ENCODE measurements around the gene KIF6. TPM values are rescaled to one million over a fixed set of nuclear protein-coding genes. Genes with fewer than 3 reads are reported as not detected.

KIF6 gene
- polyA plus RNA-seq, 1 donor (not counting 4 experiments of a cell fraction or from before 2014, with no cell fraction given) = 0.14 TPM

DNA sequence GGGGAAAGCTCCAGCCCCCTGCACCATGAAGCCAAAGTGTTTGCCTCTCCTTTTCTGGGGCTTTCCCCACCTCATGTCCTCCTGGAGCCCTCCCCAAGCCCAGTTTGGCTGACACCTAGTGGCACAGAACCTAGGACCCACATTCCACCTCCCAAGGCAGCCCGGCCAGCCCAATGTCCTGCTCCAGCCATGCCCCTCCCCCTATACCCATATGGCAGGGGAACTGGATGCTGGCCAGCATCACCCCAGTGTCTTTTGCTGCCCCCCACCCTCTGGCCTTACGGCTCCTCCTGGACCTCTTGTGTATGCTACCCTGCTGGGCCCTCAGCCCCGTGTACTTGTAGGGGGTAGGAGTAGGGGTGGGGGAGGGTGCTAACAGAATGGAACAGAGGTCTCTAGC, 170.1 kb downstream of the KIF6 start:
- no peak for DNase-seq (ENCODE audit: low read depth, low spot score)
- Histone ChIP-seq H3K4me1 (ENCODE audit: control insufficient read depth, extremely low read depth, insufficient read depth, low read length) (no peaks in the 10 kb centered on the region), H2AFZ (ENCODE audit: control insufficient read depth, low read length) (no peak overlapping the region), H3K79me2 (ENCODE audit: control insufficient read depth, insufficient read depth, low read length) (no peaks in the 10 kb centered on the region), H3K9me3 (ENCODE audit: control insufficient read depth, low read depth, low read length) (no peaks in the 10 kb centered on the region), H3K4me2 (ENCODE audit: control insufficient read depth, extremely low read depth, insufficient read depth, low read depth, low read length) (no peak overlapping the region), H3K9me1 (ENCODE audit: control insufficient read depth, extremely low read depth, insufficient read depth, low read length) (no peaks in the 10 kb centered on the region), H3K27ac (ENCODE audit: control insufficient read depth, insufficient read depth, low read length) (no peak overlapping the region), H3K9ac (ENCODE audit: control insufficient read depth, extremely low read depth, insufficient read depth, low read length) (no peak overlapping the region), H4K20me1 (ENCODE audit: control insufficient read depth, extremely low read depth, insufficient read depth, low read length) (no peaks in the 10 kb centered on the region), H3K36me3 (ENCODE audit: control insufficient read depth in 2 of 2, extremely low read depth in 1 of 2, insufficient read depth in 2 of 2, low read length in 2 of 2) (no peaks in the 10 kb centered on the region), H3K27me3 (ENCODE audit: control insufficient read depth, extremely low read depth, insufficient read depth, low read length) (no peaks in the 10 kb centered on the region), H3K4me3 (ENCODE audit: control insufficient read depth in 2 of 3, extremely low read depth in 1 of 3, insufficient read depth in 2 of 3, low read depth in 1 of 3, low read length in 3 of 3) (no peak overlapping the region)
- dilution Hi-C loops (cut with MboI; ENCODE audit: extremely low pct_ligation_motif_present, low sequenced_read_pairs) = no loop called here
- TF ChIP-seq EZH2 (IDR thresholded peaks at IDR 0.05; ENCODE audit: low read length) = no peak
- TF ChIP-seq, protein P1, sequence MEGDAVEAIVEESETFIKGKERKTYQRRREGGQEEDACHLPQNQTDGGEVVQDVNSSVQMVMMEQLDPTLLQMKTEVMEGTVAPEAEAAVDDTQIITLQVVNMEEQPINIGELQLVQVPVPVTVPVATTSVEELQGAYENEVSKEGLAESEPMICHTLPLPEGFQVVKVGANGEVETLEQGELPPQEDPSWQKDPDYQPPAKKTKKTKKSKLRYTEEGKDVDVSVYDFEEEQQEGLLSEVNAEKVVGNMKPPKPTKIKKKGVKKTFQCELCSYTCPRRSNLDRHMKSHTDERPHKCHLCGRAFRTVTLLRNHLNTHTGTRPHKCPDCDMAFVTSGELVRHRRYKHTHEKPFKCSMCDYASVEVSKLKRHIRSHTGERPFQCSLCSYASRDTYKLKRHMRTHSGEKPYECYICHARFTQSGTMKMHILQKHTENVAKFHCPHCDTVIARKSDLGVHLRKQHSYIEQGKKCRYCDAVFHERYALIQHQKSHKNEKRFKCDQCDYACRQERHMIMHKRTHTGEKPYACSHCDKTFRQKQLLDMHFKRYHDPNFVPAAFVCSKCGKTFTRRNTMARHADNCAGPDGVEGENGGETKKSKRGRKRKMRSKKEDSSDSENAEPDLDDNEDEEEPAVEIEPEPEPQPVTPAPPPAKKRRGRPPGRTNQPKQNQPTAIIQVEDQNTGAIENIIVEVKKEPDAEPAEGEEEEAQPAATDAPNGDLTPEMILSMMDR (optimal IDR thresholded peaks at IDR 0.05 in 1 of 3, IDR thresholded peaks at IDR 0.05 in 1 of 3, conservative IDR thresholded peaks at IDR 0.05 in 1 of 3; ENCODE audit: extremely low read depth in 1 of 3, insufficient read depth in 2 of 3, low read length in 3 of 3) = no peak
- no peak for FAIRE-seq

DNA sequence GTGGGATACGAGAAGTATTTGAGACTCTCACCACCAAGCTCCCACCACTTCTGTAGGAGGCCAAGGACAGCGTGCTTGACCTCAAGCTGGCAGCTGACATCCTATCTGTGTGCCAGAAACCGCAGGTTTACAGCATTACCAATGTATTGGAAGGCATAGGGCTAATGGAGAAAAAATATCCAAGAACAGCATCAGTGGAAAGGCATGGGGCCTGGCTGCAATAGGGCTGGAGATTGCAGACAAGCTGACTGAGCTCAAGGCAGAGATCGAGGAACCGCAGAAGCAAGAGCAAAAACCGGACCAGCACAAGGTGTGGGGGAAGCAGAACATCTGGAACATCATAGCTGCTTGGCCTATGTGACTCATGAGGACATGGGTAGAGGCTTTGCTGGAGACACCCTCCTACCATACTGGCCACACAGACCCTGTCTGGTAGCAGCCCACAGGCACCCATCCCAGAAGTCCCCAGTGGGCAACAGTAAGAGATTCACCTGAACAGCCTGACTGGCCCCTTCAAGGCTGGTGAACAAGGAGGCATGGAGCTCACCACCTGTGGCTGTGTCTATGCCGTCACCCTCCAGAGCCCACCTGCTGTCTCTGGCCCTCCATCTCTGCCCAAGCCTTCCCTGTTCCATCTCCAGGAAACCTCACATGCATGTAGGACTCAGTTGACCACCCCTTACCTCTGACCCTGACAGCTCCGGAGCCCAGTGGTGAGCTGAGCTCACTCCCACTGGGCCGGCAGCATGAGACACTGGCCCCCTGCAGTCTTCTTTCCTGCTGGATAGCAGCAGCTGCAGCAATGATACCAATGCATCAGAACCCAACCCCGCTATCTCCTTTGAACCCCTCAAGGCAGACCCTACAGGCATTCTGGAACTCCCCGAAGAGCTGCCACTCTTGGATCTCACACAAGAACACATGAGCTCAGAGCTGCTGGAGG, 171.1 kb downstream of the KIF6 start:
- dilution Hi-C loops (cut with MboI; ENCODE audit: extremely low pct_ligation_motif_present, low sequenced_read_pairs) = no loop called here
- Histone ChIP-seq H3K4me2 (ENCODE audit: control insufficient read depth, extremely low read depth, insufficient read depth, low read depth, low read length) (no peak overlapping the region), H3K27ac (ENCODE audit: control insufficient read depth, insufficient read depth, low read length) (no peak overlapping the region), H3K36me3 (ENCODE audit: control insufficient read depth in 2 of 2, extremely low read depth in 1 of 2, insufficient read depth in 2 of 2, low read length in 2 of 2) (no peaks in the 10 kb centered on the region), H3K9ac (ENCODE audit: control insufficient read depth, extremely low read depth, insufficient read depth, low read length) (no peak overlapping the region), H3K4me3 (ENCODE audit: control insufficient read depth in 2 of 3, extremely low read depth in 1 of 3, insufficient read depth in 2 of 3, low read depth in 1 of 3, low read length in 3 of 3) (no peak overlapping the region), H3K27me3 (ENCODE audit: control insufficient read depth, extremely low read depth, insufficient read depth, low read length) (no peaks in the 10 kb centered on the region), H3K9me1 (ENCODE audit: control insufficient read depth, extremely low read depth, insufficient read depth, low read length) (no peaks in the 10 kb centered on the region), H3K9me3 (ENCODE audit: control insufficient read depth, low read depth, low read length) (no peaks in the 10 kb centered on the region), H3K4me1 (ENCODE audit: control insufficient read depth, extremely low read depth, insufficient read depth, low read length) (no peaks in the 10 kb centered on the region), H2AFZ (ENCODE audit: control insufficient read depth, low read length) (no peak overlapping the region), H3K79me2 (ENCODE audit: control insufficient read depth, insufficient read depth, low read length) (no peaks in the 10 kb centered on the region), H4K20me1 (ENCODE audit: control insufficient read depth, extremely low read depth, insufficient read depth, low read length) (no peaks in the 10 kb centered on the region)
- DNase-seq (ENCODE audit: low read depth, low spot score) (no peak), FAIRE-seq (no peak)
- TF ChIP-seq, protein P1 (optimal IDR thresholded peaks at IDR 0.05 in 1 of 3, IDR thresholded peaks at IDR 0.05 in 1 of 3, conservative IDR thresholded peaks at IDR 0.05 in 1 of 3; ENCODE audit: extremely low read depth in 1 of 3, insufficient read depth in 2 of 3, low read length in 3 of 3) = no peak
- TF ChIP-seq EZH2 (IDR thresholded peaks at IDR 0.05; ENCODE audit: low read length) = no peak
